ENCODE data around the gene CCDC102A.
"Not testable (repeated sequence)": the region's sequence is repeated elsewhere in the genome, so short reads cannot be mapped to it uniquely, and the experiment has no call there.

The CCDC102A gene

GRCh38 chr16:57504001-57504400, 32.4 kb downstream of the CCDC102A start:
- DNase-seq = no peak

GRCh38 chr16:57503366-57503765, 33.0 kb downstream of the CCDC102A start:
- DNase-seq = no peak

GRCh38 chr16:57502048-57502775, 34.2 kb downstream of the CCDC102A start:
- no peak for DNase-seq

GRCh38 chr16:57501492-57501891, 34.9 kb downstream of the CCDC102A start:
- no peak for DNase-seq

GRCh38 chr16:57500578-57501111, 35.7 kb downstream of the CCDC102A start:
- DNase-seq = no peak

GRCh38 chr16:57499941-57500340, 36.4 kb downstream of the CCDC102A start:
- DNase-seq = not testable (repeated sequence)

- DNase-seq = no peak
Observed at GRCh38 chr16:57498031-57498430, 38.3 kb downstream of the CCDC102A start.

GRCh38 chr16:57497121-57497520, 39.2 kb downstream of the CCDC102A start:
- DNase-seq = no peak

GRCh38 chr16:57493767-57494166, 42.6 kb downstream of the CCDC102A start:
- DNase-seq = no peak

GRCh38 chr16:57489229-57489628, 47.1 kb downstream of the CCDC102A start:
- DNase-seq = no peak

GRCh38 chr16:57486858-57487834, 49.2 kb downstream of the CCDC102A start:
- no peak for DNase-seq

GRCh38 chr16:57485916-57486857, 50.2 kb downstream of the CCDC102A start, which contains the start of gene DOK4:
DOK4 (minus strand) TSS chr16:57486493; CDS start chr16:57479507, 6,986 bp downstream.
- DNase-seq = peak in 45 of 58 donors; percentile 21 to 85 (median 51)

GRCh38 chr16:57485091-57485915, 51.1 kb downstream of the CCDC102A start:
- no peak for DNase-seq

- DNase-seq = no peak
Observed at GRCh38 chr16:57484515-57485005, 51.8 kb downstream of the CCDC102A start.

- DNase-seq = peak in 3 of 58 donors; percentile 11 to 17 (median 11)
Observed at GRCh38 chr16:57483725-57484514, 52.5 kb downstream of the CCDC102A start.

- no peak for DNase-seq
Observed at GRCh38 chr16:57482845-57483545, 53.4 kb downstream of the CCDC102A start.

- DNase-seq = no peak
Observed at GRCh38 chr16:57481421-57481820, 55.0 kb downstream of the CCDC102A start.

- no peak for DNase-seq
Observed at GRCh38 chr16:57480754-57481230, 55.6 kb downstream of the CCDC102A start.
